GM19372 (cell line): ENCODE data around the gene SDK2.

Source experiments
- ATAC-seq: cut with Tn5 transposase; IDR thresholded peaks from one replicate; pipeline ENCODE4 v1.9.1; 2021; ENCODE audit warnings: mild to moderate bottlenecking, low read depth, moderate library complexity; ENCODE audit not compliant: unreplicated experiment

SDK2 gene

GRCh38 chr17:73566905-73567782 lies 77.1 kb downstream of the SDK2 start:
- no peak for ATAC-seq

DNA sequence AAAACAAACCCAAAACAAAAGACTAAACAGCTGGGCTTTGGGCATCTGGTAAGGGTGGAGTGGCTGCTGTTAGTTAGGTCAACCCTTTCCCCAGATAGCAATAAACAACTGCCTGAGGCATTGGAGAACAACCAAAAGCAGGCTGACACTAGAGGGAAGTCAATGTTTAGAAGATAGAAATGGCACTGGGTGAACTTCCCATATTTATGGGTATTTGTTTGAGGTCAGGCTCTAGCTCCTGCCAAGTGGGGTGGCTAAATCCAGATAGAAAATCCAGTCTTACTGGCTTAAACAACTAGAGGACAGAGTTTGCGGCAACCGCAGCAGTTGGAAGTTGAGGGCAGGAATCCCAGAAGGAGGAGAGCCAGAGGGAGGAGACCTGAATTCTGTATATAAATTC lies 79.4 kb downstream of the SDK2 start:
- no peak for ATAC-seq

- no peak for ATAC-seq
Observed at GRCh38 chr17:73562896-73563295, 81.3 kb downstream of the SDK2 start.

GRCh38 chr17:73561111-73561510 lies 83.1 kb downstream of the SDK2 start:
- ATAC-seq: no peak

- no peak for ATAC-seq
Observed at GRCh38 chr17:73560661-73561060, 83.6 kb downstream of the SDK2 start.

GRCh38 chr17:73559532-73559931 lies 84.7 kb downstream of the SDK2 start:
- ATAC-seq: no peak

DNA sequence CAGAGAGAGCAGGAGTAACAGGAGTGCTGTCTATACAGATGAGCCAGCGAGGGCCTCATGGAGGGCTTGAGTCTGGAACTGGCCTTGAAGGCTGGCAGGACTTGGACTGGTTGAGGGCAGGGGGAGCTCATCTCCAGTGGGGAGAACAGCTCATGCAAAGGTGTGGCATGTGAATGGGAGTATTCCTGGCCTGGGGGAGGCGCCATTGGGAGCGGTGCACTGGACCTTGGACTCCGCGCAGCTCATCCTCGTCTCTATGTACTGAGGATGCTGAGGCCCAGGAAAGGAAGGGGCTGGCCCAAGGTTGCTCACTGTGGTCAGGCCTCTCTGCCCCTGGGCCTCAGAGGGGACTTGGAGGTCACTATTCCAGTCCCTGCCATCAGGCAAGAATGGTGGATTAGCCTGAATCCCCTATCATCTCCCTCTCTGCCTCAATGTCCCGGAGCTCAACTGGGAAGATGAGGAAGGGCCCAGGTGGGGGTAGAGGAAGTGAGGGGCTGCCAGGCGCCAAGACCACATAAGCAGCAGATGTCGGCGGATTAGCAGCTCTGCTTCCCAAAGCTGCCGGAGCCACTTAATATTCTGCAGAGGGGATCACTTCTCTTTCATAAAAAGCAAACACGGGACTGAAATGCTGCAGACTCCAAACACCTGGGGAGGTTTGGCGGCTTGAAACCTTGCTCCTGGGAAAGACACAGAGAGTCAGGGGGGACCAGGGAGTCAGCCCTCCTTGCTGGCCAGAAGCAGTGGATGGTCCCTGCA lies 88.9 kb downstream of the SDK2 start:
- no peak for ATAC-seq

DNA sequence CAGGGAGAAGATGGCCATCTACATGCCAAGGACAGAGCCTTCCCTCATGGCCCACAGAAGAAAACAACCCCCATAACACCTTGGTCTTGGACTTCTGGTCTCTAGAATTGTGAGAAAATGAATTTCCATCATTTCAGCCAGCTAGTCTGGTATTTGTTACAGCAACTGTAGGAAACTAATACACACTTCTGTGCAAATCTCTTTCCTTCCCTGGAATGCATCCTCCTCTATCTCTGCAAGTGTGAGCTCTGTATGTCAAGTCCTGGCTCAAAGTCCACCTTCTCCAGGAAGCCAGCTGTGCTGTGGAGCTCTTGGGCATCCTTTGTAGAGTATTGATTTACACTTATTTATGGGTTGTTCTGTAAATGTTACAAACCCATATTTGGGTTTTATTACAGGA lies 89.7 kb downstream of the SDK2 start:
- no peak for ATAC-seq

DNA sequence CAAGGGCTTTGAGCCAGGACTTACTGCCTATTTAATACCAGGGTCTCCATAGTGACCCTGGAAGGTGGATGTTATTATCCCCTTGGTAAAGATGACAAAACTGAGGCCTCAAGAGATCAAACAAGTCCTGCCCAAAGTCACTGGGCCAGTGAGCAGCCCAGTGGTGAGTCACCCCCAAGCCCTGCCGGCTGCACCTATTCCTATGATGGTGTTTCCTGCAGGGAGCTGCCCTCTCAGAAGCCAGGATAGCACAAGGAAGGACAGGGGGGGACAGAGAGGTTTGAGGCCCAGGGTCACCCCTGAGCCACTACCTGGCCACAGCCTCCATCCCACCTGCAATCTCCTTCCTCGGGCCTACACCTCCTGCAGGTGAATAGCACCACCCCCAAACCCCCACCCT lies 90.9 kb downstream of the SDK2 start:
- no peak for ATAC-seq

DNA sequence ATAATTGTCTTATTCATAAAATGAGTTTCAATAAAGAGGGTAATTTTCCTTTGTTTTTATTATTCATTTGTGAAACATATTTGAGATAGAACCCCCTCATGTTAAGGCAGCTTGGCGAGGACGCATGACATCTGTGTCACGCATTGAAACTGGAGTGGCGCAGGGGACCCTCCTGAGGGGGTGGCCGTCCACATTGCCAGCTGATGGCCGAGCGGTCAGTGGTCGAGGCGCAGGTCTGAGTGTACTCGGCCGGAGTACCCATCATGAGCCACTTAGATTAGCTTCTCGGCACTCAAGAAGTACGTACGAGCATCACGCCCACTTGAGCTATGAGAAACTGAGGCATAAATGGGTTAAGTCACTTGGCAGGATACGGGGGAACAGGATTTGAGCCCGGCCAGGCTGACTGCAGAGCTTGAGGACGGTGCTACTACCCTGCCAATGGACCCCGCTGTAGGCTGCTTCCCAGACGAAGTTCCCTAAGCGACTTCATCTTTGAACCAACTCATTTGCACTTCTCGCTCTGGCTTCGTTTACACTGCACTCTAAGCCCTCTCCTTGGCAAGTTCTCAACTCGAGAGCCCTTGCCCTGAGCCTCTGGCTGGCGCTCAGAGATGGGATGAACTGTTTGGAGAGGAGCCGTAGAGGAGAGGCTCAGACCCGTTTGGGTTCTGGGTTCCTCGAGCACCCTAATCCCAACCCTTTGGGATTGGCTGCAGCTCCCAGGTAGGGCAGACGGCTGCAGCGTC lies 91.8 kb downstream of the SDK2 start:
- ATAC-seq: no peak

- no peak for ATAC-seq
Observed at GRCh38 chr17:73551759-73552158, 92.5 kb downstream of the SDK2 start.

DNA sequence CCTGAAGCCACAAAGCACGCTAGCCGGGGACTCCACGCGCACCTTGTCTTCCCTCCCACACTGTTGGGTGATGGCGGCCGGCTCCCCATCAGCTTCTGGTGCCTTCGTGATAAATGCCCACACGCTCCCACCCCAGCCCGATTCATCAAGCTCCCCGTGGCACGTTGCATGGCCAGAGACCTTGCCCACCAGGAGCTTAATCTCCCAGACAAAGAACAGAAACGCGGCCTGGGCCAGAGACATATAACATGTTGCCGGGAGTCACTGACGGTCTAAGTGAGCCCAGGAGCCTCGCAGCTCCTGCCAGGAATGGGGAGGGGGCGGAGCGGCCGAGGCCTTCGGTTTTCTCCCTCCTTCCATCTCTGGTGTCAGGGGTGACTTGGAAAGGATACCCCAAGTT lies 93.1 kb downstream of the SDK2 start:
- ATAC-seq: no peak

- ATAC-seq: no peak
Observed at GRCh38 chr17:73550556-73550955, 93.7 kb downstream of the SDK2 start.

- ATAC-seq: no peak
Observed at GRCh38 chr17:73549841-73550430, 94.3 kb downstream of the SDK2 start.

DNA sequence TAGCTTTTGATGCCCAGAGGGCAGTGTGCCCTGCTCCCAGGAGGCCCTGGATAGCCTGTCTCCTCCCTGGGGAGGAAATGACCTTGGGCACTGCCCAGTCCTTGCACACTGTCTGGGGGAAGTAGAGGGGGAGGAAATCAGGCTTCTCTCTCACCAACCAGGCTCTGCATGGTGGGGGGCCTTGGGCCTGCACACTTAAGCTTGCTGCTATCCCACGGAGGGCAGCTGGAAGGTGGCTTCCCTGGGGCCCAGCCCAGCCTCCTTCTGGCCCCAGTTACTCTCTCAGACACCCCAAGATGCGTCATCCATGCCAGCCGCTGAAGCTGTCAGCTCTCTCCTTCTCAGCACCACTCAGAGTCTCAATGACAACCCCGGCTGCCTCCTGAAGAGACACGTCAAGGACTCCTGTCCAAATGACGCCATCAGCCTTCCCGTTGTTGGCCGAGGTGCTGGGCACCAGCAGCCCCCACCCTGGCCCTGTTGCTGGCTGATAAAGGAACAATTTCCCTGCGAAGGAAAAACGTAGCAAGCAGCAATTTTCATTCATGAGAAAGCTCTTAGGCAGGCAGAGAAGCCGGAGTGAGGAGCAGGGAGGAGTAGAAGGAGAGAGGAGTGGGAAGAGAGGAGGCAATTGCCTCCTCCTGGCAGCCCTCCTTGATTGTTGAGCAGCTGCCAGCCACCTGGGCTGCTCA lies 95.5 kb downstream of the SDK2 start:
- ATAC-seq: no peak

DNA sequence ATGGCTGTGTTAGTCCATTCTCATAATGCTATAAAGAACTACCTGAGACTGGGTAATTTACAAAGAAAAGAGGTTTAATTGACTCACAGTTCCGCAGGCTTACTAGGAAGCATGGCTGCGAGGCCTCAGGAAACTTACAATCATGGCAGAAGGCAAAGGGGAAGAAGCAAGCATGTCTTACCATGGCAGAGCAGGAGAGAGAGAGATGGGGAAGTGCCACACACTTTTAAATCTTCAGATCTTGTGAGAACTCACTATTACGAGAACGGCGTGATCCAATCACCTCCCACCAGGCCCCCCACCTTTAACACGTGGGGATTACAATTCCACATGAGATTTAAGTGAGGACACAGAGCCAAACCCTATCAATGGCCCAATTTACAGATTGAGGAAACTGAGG lies 96.5 kb downstream of the SDK2 start:
- ATAC-seq: no peak

DNA sequence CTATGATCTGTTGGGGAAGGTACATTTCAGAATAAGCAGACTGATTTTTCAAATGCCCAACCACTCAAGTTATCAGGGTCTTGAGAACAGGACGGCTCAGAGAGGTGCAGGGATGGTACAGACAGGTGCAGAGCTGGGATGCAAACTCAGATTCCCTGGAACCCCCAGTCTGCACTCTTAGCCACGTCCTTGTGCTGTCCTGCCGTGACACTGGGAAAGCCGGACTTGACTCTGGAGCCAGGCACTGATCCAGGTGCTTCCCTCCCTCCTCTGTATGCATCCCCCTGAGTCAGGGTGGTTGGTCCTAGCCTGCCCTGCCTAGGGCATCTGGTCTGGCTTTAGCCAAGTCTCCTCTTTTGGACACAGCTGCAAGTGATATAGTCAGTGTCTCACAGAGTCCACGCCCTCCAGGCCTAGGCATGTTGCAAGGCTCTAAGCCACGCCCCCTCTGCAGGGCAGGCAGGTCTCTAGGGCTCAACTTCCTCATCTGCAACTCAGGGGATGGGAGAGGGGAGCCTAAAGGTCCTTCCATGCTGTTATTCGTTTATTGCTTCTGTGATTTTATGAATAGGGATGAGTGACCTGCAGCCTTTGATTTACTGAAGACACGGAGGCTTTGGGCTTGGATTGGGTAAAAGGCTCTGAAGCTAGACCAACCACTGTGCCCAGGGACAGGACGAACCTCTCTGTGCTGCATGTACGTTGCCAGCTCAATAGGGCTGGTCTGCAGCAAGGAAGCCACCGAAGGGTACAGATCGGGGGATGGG lies 97.3 kb downstream of the SDK2 start:
- ATAC-seq: no peak

DNA sequence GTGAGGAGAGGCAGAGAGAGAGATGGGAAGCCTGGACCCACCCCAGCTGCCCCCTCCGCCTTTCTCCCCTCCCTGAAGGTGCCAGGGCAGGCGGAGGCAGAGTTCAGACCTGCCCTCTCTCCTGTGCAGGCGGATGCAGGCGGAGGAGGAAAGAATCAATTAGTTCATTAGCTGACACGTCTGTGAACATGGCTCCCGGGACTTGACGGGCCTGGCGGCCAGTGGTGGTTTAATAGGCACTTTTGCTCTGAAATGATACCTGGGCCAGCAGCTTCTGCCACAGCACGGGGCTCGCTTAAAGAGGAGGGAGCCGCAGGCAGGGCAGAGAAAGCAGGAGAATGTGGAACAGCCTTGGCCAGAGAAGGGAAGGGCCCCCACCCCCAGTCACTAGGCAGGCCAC lies 98.1 kb downstream of the SDK2 start:
- ATAC-seq: no peak
